Measurements from ENCODE around the gene CLEC16A. TPM values are rescaled to one million over a fixed set of nuclear protein-coding genes. Genes with fewer than 3 reads are reported as not detected.

The CLEC16A gene
- total RNA-seq, 1 donor from 2014 or later = 22.1 TPM

DNA sequence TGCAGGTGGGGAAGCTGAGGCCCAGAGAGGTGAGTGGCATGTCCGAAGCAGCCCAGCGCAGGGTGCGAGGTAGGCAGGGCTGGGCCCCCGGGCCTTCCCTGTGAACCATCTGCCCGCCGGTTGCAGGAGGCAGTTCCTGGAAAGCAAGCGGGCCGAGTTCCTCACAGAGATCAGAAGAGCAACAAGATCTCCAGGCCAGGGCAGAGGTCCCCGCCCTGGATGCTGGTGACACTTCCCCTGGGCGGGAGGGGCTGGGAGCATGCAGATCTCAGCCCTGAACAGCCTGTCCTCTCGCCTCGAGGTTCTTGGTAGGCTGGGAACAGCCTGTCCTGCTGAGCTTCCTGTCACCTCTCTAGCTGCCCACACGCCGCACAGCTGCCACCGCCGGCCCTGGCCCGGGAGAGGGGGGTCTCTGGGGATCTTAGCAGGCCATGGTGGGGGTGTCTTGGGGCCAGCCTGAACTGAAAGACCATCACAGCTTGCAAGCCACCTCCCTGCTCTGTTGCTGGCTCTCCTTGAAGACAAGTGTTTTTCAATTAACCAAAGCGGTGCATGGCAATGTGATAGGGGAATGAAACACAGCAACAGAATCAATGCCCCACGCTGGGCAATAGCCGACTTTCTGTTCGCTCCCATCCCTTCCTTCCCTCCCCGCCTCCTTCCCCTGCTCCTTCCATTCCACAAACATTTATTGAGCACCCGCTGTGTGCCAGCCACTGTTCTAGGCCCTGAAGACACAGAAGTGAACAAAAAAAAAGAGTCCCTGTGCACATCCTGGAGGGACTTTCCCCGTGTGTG lies 279.9 kb downstream of the CLEC16A start:
- peak; percentile 61 for DNase-seq

GRCh38 chr16:11224894-11225676 lies 280.7 kb downstream of the CLEC16A start:
- DNase-seq = no peak

DNA sequence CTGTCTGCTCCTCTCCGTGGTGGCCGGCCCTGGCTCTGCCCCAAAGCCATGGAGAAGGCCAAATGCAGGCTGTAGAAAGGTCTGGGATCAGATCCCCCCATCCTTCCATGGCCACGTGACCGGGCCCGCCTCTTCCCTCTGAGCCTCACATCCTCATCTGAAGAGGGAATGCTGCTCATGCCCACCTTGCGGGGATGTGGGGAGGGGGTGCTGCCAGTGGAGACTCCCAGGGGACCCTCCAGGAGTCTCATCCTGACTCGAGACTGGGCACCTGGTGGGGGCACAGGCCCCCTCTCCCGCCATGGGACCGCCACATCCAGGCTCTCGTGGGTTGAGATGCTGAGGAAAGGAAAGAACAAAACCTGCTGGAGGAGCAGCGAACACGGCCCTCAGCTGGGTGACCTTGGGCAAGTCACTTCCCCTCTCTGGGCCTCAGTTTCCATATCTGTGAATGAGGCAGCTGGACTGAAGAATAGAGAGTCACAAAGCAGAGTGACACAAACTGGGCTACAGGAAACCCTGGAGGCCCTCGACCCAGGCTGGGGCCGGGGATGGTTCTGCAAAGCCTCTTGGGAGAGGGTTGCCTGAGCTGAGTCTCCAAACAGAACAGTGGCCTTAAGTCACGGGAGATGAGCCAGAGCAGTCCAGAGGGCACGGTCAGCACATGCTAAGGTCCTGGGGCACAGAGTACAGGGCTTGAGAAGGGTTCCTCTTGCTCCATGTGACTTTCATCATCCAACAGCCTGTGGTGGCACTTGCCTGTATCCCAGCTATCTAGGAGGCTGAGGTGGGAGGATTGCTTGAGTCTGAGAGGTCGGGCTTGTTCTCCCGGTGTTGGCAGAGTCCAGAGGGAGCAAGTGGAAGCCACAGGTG lies 281.5 kb downstream of the CLEC16A start:
- DNase-seq = no peak

DNA sequence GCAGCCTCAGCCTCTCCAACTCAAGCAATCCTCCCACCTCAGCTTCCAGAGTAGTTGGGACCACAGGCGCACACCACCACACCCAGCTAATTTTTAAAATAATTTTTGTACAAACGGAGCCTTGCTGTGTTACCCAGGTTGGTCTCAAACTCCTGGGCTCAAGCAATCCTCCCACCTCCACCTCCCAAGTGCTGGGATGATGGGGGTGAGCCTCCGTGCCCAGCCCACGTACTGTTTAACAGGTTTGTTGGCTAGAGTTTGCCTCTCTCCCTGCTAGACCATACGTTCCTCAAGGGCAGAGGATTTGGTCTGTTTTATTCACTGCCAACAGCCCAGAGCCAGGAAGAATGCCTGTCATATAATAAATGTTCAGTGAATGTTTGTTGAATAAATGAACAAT lies 285.1 kb downstream of the CLEC16A start:
- no peak for DNase-seq

DNA sequence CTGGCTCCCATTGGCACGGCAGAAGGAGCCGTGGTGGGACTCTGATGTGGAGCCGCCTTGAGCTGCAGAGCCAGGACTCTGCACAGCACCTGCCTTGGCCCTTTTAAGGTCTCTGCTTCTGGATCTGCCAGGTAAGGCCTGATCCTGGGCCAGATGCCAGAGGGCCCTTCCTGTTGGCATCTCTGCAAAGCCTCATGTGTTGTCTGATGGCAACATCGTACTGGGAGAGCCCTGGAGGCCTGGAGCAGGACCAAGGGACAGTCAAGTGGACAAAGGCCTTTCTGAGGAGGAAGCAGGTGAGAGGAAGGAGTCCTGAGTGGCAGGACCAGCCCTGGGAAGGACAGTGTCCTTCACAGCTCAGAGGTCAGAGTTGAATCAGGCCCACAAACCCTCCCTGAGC lies 285.5 kb downstream of the CLEC16A start:
- no peak for DNase-seq

DNA sequence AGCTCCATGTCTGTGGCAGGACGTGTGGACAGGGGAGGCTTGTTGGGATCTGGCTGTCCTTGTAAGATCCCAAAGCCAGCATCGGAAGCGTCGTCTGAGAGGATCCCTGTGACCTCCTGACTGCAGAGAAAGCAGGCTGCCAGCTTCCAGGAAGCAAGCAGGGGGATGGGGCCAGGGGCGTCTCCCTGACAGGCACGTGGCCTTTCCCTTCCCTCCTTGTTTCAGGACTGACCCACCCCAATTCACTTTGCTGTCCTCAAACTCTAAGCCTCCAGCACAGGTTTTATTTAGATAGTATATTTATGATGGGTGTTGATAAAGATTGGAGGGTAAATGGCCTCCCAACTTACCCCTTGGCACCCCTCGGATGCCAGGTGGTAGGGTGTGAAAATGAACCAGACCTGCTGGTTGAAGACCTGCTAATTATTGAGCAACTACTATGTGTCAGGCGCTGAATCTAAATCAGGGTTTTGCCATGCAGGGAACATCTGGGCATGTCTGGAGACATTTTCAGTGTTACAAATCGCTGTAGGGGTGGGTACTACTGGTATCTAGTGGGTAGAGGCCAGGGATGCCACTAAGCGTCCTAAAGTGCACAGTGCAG lies 287.1 kb downstream of the CLEC16A start:
- no peak for DNase-seq

Other genes starting within 250 kb of the CLEC16A start
- 1.0 TPM for gene TEKT5, start 249.6 kb upstream of the CLEC16A start, total RNA-seq
- 34.6 TPM for gene NUBP1, start 200.7 kb upstream of the CLEC16A start, total RNA-seq
- gene TVP23A, start 125.8 kb upstream of the CLEC16A start, total RNA-seq = 1.2 TPM
- gene CIITA, start 67.4 kb upstream of the CLEC16A start, total RNA-seq = 7.2 TPM
- 56.2 TPM for gene DEXI, start 2.1 kb upstream of the CLEC16A start, total RNA-seq